ENCODE data around the gene AP1S1.
"Not testable (repeated sequence)": the region's sequence is repeated elsewhere in the genome, so short reads cannot be mapped to it uniquely, and the experiment has no call there.

AP1S1 gene

GRCh38 chr7:101125989-101126650, 28.2 kb upstream of the AP1S1 start:
- DNase-seq = no peak

GRCh38 chr7:101126651-101127459, 27.4 kb upstream of the AP1S1 start, which contains the start of gene SERPINE1:
SERPINE1 (plus strand) TSS chr7:101127104; CDS start chr7:101128394, 1,290 bp downstream.
- DNase-seq = no peak

- no peak for DNase-seq
Measured at GRCh38 chr7:101127460-101128039, 26.7 kb upstream of the AP1S1 start.

- DNase-seq = no peak
Measured at GRCh38 chr7:101128040-101128834, 26.0 kb upstream of the AP1S1 start.

DNA sequence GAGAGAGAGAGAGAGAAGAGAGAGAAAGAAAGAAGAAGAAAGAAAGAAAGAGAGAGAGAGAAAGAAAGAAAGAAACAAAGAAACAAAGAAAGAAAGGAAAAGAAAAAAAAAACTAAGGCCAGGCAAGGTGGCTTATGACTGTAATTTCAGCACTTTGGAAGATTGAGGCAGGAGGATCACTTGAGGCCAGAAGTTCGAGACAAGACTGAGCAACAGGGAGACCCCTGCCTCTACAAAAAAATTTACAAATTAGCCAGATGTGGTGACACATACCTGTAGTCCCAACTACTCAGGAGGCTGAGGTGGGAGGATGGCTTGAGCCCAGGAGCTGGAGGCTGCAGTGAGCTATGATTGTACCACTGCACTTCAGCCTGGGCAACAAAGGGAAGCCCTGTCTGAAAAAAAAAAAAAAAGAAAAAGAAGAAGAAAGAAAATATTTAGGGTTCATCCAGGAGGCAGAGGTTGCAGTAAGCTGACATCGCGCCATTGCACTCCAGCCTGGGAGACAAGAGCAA, 24.6 kb upstream of the AP1S1 start:
- DNase-seq = no peak

DNA sequence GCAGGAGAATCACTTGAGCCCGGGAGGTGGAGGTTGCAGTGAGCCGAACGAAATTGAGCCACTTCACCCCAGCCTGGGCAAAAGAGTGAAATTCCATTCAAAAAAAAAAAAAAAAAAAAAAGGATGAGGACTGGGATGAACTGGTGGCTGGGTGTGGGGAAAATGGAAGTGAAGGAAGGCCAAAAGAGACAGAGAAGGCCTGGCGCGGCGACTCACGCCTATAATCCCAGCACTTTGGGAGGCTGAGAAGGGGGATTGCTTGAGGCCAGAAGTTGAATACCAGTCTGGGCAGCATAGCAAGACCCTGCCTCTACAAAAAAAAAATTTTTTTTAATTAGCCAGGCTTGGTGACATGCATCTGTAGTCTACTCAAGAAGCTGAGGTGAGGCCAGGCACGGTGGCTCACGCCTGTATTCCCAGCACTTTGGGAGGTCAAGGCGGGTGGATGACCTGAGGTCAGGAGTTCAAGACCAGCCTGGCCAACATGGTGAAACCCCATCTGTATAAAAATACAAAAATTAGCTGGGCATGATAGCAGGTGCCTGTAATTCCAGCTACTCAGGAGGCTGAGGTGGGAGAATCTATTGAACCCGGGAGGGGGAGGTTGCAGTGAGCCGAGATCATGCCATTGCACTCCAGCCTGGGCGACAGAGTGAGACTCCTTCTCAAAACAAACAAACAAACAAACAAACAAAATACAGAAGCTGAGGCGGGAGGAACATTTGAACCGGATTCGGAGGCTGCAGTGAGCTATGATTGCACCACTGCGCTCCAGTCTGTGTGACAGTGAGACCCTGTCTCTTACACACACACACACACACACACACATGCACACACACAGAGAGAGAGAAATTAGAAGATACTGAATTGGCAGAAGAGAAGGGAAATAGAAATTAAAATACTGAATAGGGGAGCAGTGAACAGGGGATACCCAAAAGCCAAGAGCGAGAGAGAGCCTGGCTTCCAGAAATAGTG, 21.4 kb upstream of the AP1S1 start:
- not testable (repeated sequence) for DNase-seq

GRCh38 chr7:101133621-101134398, 20.5 kb upstream of the AP1S1 start:
- no peak for DNase-seq

- no peak for DNase-seq
Measured at GRCh38 chr7:101134399-101134980, 19.8 kb upstream of the AP1S1 start.

DNA sequence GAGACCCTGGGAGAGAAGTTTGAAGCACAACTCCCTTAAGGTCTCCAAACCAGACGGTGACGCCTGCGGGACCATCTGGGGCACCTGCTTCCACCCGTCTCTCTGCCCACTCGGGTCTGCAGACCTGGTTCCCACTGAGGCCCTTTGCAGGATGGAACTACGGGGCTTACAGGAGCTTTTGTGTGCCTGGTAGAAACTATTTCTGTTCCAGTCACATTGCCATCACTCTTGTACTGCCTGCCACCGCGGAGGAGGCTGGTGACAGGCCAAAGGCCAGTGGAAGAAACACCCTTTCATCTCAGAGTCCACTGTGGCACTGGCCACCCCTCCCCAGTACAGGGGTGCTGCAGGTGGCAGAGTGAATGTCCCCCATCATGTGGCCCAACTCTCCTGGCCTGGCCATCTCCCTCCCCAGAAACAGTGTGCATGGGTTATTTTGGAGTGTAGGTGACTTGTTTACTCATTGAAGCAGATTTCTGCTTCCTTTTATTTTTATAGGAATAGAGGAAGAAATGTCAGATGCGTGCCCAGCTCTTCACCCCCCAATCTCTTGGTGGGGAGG, 16.5 kb upstream of the AP1S1 start:
- DNase-seq = no peak

GRCh38 chr7:101138213-101138870, 15.9 kb upstream of the AP1S1 start:
- no peak for DNase-seq

GRCh38 chr7:101140339-101140699, 14.0 kb upstream of the AP1S1 start:
- no peak for DNase-seq

GRCh38 chr7:101140746-101141382, 13.4 kb upstream of the AP1S1 start:
- no peak for DNase-seq

GRCh38 chr7:101151908-101152651, 2.2 kb upstream of the AP1S1 start:
- no peak for DNase-seq

- no peak for DNase-seq
Measured at GRCh38 chr7:101154693-101155102, 422 bp downstream of the AP1S1 start.

DNA sequence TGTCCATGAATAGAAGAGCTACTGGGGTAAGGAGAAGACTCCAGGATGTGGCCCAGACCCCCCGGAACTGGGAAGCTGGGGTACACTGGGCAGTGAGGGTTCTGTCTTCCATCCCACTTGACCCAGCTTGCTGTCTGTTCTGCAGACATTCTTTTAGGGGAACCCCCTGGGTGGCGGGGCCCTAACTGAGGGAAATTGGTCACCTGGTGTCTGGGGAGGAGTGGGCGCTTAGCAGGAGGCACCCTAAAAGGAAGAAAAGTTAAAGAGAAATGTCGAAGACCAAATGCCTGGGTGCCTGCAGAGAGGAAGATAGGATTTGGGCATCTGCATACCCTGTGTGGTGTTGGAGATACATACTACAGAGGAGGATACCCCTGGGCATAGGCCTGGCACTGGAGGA, 1.0 kb downstream of the AP1S1 start:
- no peak for DNase-seq

DNA sequence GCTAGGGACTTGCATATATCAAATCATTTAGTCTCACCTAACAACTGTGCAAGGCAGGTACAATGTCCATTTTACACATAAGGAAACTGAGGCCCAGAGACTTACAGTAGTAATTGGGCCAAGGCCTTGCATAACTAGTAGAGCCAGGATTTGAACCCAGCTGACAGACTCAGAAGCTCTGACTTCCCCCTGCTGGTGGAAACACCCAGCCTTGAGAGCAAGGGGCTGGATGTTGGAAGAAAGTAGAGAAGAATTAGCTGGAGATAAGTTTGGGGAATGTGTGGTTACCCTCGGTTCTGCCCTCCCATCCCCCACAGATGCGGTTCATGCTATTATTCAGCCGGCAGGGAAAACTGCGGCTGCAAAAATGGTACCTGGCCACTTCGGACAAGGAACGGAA, 2.0 kb downstream of the AP1S1 start:
- no peak for DNase-seq

DNA sequence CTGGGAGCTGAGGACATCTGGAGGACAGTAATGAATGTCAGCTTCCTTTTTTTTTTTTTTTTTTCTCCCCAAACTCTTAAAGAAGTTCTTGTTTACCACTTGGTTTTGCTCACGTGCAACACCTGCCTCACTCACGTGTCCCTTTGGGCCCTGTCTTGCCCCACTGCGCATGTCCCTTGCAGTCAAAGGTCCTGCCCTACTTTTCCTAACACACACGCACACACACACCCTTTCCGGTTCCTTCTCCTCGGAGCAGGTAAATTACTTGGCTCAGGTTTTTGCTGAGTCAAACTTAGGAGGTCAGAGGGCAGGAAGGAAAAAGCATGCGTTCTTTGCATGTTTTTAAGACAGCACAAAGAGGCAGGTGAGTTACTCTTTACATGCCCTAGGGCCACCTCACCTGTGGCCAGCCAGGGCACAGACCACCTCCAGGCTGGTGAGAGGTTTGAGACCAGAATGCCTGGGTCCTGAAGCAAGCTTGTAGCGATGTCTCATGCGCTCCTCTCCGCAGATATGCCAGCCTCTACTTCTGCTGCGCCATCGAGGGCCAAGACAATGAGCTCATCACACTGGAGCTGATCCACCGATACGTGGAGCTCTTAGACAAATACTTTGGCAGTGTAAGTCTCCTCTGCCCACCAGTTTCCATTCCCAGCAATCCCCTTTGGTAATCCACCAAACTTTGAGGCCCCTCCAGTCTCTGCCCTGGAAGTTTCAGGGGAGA, 2.8 kb downstream of the AP1S1 start:
- no peak for DNase-seq

Data from NCI-H1694 treated with DMSO at 0.1 percent for 48 hours (cell line).